Erythroblast (primary cell): Measurements from ENCODE around the gene CABS1.

Experiments
- GATA1 ChIP-seq: IDR thresholded peaks from 2 replicates; pipeline ENCODE4 v1.6.1; 2011; ENCODE audit warnings: low read depth, mild to moderate bottlenecking, control low read depth, low read length, moderate library complexity
- POLR2A ChIP-seq: IDR thresholded peaks from 2 replicates; pipeline ENCODE4 v1.6.1; 2011; ENCODE audit warnings: mild to moderate bottlenecking, low read length

GRCh38 chr4:70303090-70303489, 31.7 kb upstream of the CABS1 start:
- no peak for TF ChIP-seq POLR2A
- TF ChIP-seq GATA1, result no peak
